ENCODE measurements around the gene PHKB. TPM values are rescaled to one million over a fixed set of nuclear protein-coding genes. Genes with fewer than 3 reads are reported as not detected.
"Not testable (repeated sequence)": the region's sequence is repeated elsewhere in the genome, so short reads cannot be mapped to it uniquely, and the experiment has no call there.

Gene PHKB
- total RNA-seq, 1 donor from 2014 or later: 49.6 TPM

- peaks cover 14% of the 10 kb centered on the region for H4K20me1 ChIP-seq (ENCODE audit: insufficient read depth, low read length)
- no peak for TF ChIP-seq EZH2 (IDR thresholded peaks at IDR 0.05; ENCODE audit: insufficient read depth, low read length)
- no peak for TF ChIP-seq CTCF (IDR thresholded peaks at IDR 0.05; ENCODE audit: insufficient read depth, low read depth, low read length)
- Mint-ChIP-seq H3K27me3 (ENCODE audit: low read depth, unreplicated experiment) (no peaks in the 10 kb centered on the region), H3K4me1 (ENCODE audit: low read depth, unreplicated experiment) (peaks cover 18% of the 10 kb centered on the region), H3K27ac (ENCODE audit: unreplicated experiment) (no peak overlapping the region), H3K9me3 (ENCODE audit: unreplicated experiment) (no peaks in the 10 kb centered on the region), H3K36me3 (ENCODE audit: low read depth, unreplicated experiment) (peaks cover 6% of the 10 kb centered on the region), H3K4me3 (ENCODE audit: unreplicated experiment) (no peak overlapping the region)
- H3K9ac ChIP-seq (ENCODE audit: low read length): no peak overlapping the region
- peaks cover 2% of the 10 kb centered on the region for H3K79me2 ChIP-seq (ENCODE audit: insufficient read depth, low read length)
- H3K4me3 ChIP-seq (ENCODE audit: insufficient read depth, low read depth, low read length): no peak overlapping the region
- H3K27ac ChIP-seq (ENCODE audit: low read depth, low read length): no peak overlapping the region
- H3K4me1 ChIP-seq (ENCODE audit: insufficient read depth, low read length): no peaks in the 10 kb centered on the region
- H2AFZ ChIP-seq (ENCODE audit: low read depth, low read length): no peak overlapping the region
- no peaks in the 10 kb centered on the region for H3K9me3 ChIP-seq (ENCODE audit: insufficient read depth, low read depth, low read length)
- FAIRE-seq (peak; percentile 17), DNase-seq (ENCODE audit: low read depth) (peak; percentile 17)
- H3K36me3 ChIP-seq (ENCODE audit: insufficient read depth, low read length): peaks cover 5% of the 10 kb centered on the region
- no peaks in the 10 kb centered on the region for H3K27me3 ChIP-seq (ENCODE audit: insufficient read depth, low read length)
- H3K4me2 ChIP-seq (ENCODE audit: low read length): no peak overlapping the region
These were observed 29.2 kb upstream of the PHKB start for GRCh38 chr16:47431960-47432359.

- not testable (repeated sequence) for H3K4me2 ChIP-seq (ENCODE audit: low read length); H3K4me1 ChIP-seq (ENCODE audit: insufficient read depth, low read length); H3K36me3 ChIP-seq (ENCODE audit: insufficient read depth, low read length); H3K4me3 ChIP-seq (ENCODE audit: insufficient read depth, low read depth, low read length); H3K9ac ChIP-seq (ENCODE audit: low read length); H3K27me3 Mint-ChIP-seq (ENCODE audit: low read depth, unreplicated experiment); H3K79me2 ChIP-seq (ENCODE audit: insufficient read depth, low read length); H3K27me3 ChIP-seq (ENCODE audit: insufficient read depth, low read length); H3K9me3 ChIP-seq (ENCODE audit: insufficient read depth, low read depth, low read length); H2AFZ ChIP-seq (ENCODE audit: low read depth, low read length); FAIRE-seq; H3K4me3 Mint-ChIP-seq (ENCODE audit: unreplicated experiment); H3K9me3 Mint-ChIP-seq (ENCODE audit: unreplicated experiment); H3K27ac ChIP-seq (ENCODE audit: low read depth, low read length)
- Mint-ChIP-seq H3K4me1 (ENCODE audit: low read depth, unreplicated experiment) (peaks cover 18% of the 10 kb centered on the region), H3K27ac (ENCODE audit: unreplicated experiment) (peak overlapping the region; percentile 27), H3K36me3 (ENCODE audit: low read depth, unreplicated experiment) (peaks cover 12% of the 10 kb centered on the region)
- H4K20me1 ChIP-seq (ENCODE audit: insufficient read depth, low read length): peaks cover 14% of the 10 kb centered on the region
- DNase-seq (ENCODE audit: low read depth): peak; percentile 39
These were observed 26.9 kb upstream of the PHKB start for GRCh38 chr16:47434274-47434673.

- H3K27me3 Mint-ChIP-seq (ENCODE audit: low read depth, unreplicated experiment); H3K27ac Mint-ChIP-seq (ENCODE audit: unreplicated experiment); H3K9ac ChIP-seq (ENCODE audit: low read length); DNase-seq (ENCODE audit: low read depth); H3K79me2 ChIP-seq (ENCODE audit: insufficient read depth, low read length); H3K9me3 ChIP-seq (ENCODE audit: insufficient read depth, low read depth, low read length); H3K4me1 ChIP-seq (ENCODE audit: insufficient read depth, low read length); H3K27ac ChIP-seq (ENCODE audit: low read depth, low read length); H4K20me1 ChIP-seq (ENCODE audit: insufficient read depth, low read length); H2AFZ ChIP-seq (ENCODE audit: low read depth, low read length); FAIRE-seq; H3K36me3 ChIP-seq (ENCODE audit: insufficient read depth, low read length); H3K4me1 Mint-ChIP-seq (ENCODE audit: low read depth, unreplicated experiment); H3K4me2 ChIP-seq (ENCODE audit: low read length); H3K4me3 Mint-ChIP-seq (ENCODE audit: unreplicated experiment); H3K4me3 ChIP-seq (ENCODE audit: insufficient read depth, low read depth, low read length); H3K27me3 ChIP-seq (ENCODE audit: insufficient read depth, low read length): not testable (repeated sequence)
- Mint-ChIP-seq H3K36me3 (ENCODE audit: low read depth, unreplicated experiment) (peaks cover 19% of the 10 kb centered on the region), H3K9me3 (ENCODE audit: unreplicated experiment) (peaks cover 22% of the 10 kb centered on the region)
These were observed 21.1 kb upstream of the PHKB start for GRCh38 chr16:47440066-47440465.

DNA sequence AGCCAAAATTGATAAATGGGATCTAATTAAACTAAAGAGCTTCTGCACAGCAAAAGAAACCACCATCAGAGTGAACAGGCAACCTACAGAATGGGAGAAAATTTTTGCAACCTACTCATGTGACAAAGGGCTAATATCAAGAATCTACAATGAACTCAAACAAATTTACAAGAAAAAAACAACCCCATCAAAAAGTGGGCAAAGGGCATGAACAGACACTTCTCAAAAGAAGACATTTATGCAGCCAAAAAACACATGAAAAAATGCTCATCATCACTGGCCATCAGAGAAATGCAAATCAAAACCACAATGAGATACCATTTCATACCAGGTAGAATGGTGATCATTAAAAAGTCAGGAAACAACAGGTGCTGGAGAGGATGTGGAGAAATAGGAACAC, 18.2 kb upstream of the PHKB start:
- not testable (repeated sequence) for H4K20me1 ChIP-seq (ENCODE audit: insufficient read depth, low read length); H3K4me3 ChIP-seq (ENCODE audit: insufficient read depth, low read depth, low read length); H3K36me3 ChIP-seq (ENCODE audit: insufficient read depth, low read length); H3K4me2 ChIP-seq (ENCODE audit: low read length); H3K27ac ChIP-seq (ENCODE audit: low read depth, low read length); H3K9ac ChIP-seq (ENCODE audit: low read length); H3K4me3 Mint-ChIP-seq (ENCODE audit: unreplicated experiment); H3K27me3 ChIP-seq (ENCODE audit: insufficient read depth, low read length); H3K9me3 ChIP-seq (ENCODE audit: insufficient read depth, low read depth, low read length); H3K79me2 ChIP-seq (ENCODE audit: insufficient read depth, low read length); H3K27me3 Mint-ChIP-seq (ENCODE audit: low read depth, unreplicated experiment); H3K27ac Mint-ChIP-seq (ENCODE audit: unreplicated experiment); FAIRE-seq; H2AFZ ChIP-seq (ENCODE audit: low read depth, low read length); H3K4me1 ChIP-seq (ENCODE audit: insufficient read depth, low read length); DNase-seq (ENCODE audit: low read depth)
- peaks cover 22% of the 10 kb centered on the region for H3K9me3 Mint-ChIP-seq (ENCODE audit: unreplicated experiment)
- peaks cover 10% of the 10 kb centered on the region for H3K4me1 Mint-ChIP-seq (ENCODE audit: low read depth, unreplicated experiment)
- H3K36me3 Mint-ChIP-seq (ENCODE audit: low read depth, unreplicated experiment): peaks cover 17% of the 10 kb centered on the region
